ENCODE measurements around the gene SLC39A5.
"Not testable (repeated sequence)": the region's sequence is repeated elsewhere in the genome, so short reads cannot be mapped to it uniquely, and the experiment has no call there.

Gene SLC39A5

DNA sequence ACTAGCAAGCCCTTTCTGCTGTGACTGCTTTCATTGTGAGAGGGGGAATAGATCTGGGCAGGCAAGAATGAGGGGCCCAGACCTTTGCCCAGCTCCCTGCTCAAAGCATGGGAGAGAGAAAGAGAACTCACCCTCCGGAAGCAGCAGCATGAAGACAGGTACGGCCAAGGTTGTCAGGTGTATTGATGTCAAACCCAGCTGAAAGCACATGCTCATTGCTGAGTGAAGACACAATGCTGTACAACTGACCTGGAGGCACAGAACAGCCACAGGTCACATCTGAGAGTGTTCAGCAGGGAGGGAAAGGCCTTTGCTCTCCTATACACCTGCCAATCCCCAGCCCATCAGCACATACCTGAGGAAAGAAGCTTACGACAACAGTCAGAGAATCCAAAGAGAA, 22.8 kb downstream of the SLC39A5 start:
- no peak for DNase-seq

GRCh38 chr12:56253091-56253490, 23.2 kb downstream of the SLC39A5 start:
- no peak for DNase-seq

- no peak for DNase-seq
Observed at GRCh38 chr12:56255671-56256070, 25.8 kb downstream of the SLC39A5 start.

DNA sequence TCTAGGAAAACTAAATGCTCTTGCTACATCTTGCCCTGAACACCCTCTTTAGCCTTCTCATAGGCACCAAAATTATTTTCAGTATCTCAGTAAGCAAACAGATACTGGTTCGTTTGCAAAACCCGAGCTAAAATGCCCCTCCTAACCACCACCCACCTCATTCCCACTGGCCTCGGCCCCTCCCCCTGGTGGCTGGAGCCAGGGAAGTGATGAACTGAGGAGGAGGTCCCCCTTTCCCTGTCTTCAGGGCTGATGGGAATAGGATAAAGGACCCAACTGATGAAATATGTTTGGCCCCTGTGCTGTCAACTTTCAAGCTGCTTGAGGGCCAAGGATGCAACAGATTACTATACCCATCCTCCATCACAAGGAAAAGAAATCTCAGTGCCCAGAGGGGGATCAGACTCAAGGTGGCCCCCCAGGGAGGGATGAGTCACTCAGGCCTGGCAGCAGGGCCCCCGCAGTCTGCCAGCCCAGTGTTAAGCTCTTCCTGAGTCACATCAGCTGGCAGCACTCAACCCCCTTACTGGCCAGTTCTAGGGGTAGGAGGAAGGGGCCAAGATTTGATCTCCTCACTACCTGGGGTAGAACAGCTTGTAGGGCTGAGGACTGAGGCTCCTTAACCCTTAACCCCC, 26.6 kb downstream of the SLC39A5 start:
- no peak for DNase-seq

DNA sequence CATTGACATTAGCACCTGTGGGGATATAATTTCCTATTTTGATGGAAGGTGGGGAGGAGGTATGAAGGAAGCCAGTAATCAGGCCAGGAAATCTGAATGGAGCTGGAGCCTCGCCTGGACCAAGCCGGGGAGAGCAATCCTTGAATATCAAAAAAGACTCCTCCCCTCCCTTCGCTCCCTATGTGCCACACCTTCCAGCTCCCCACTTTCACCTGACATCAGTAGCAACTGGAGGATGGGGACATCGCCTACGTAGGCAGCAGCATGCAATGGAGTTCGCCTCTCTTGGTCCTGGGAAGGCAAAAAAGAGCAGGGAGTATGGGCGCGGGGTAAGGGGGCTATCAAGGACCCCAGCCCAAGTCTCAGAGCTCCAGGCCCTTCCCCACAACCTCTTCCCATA, 27.2 kb downstream of the SLC39A5 start:
- no peak for DNase-seq

DNA sequence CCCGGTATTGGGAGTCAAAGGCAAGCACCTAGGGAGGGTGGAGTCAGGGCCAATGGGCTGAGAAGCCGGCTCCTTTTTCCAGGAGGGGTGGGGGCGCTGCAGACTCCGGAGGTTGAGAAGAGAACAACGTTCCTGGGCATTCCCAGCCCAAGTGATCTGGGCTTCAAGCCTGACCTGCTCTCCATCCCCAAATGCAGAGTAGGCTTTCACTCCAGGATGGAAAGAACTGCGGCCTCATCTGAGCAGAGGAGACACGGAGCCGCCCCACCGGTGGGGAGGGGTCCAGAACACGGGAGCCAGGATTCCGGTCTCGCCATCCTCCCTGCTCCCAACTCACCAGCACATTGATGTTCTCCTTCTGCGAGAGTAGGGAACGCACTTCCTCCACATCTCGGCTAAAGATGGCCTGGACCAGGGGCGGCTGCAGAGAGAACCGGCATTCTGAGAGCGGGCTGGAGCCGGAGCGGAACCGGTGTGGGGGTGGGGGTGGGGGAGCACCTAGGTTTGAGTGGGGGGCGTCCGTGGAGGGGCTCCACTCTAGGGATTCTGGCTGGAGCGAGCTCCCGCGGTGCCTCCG, 27.7 kb downstream of the SLC39A5 start:
- DNase-seq, result no peak

DNA sequence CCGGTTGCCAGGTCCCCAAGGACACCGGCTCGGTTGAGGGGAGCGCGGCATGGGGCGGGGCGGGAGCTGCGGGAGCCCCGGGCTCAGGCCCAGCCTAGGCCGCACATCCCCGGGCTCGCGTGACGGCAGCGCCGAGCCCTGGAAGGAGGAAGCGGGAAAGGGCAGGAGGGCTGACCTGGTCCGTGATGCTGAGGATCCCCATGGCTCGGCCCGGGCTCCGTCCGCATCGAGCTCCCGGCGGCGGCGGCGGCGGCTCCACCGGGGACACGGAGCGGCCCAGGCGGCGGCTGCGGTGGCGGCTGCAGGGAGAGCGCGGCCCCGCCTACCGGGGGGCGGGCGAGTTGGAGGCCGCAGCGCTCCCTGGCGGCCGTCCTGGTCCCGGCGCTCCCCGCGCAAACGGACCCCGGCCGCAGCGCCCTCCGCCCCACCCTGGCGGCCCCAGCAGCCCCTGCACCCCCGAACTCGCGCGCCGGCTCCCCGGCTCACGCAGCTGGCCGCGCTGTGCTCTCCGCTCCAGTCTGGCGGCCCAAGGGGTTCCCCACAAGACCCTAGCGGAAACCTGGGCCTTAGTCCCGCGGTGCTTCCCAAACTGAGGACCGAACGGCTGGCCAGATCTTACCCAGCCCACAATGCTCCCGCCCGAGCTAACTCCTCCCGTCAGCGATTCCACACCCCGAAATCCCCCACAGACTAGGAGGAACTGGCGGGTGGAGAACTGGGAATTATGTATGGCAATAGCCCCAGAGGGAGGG, 28.4 kb downstream of the SLC39A5 start, which contains the start of gene ANKRD52:
Gene ANKRD52 (minus strand): TSS at position 317 of the 752 bp plus-strand sequence. CDS start 115 bp downstream, at position 202.
- DNase-seq, result peak; percentile 74

DNA sequence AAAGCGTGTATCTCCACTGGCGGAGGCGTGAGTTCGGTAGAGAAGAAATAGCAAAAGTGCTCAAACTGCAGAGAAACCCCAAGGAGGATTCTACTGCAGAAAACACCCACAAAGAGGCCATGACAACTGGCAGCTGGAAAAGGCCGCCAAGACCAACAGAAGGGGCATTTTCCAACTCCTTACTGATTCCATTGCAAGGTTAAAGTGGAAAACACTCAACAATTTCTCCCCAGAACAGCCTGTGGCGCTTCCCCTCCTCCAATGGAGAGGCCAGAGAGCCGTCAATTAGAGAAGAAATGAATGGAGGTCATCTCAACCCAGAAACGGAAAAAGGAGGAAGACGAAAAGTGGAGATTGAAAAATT, 29.0 kb downstream of the SLC39A5 start:
- no peak for DNase-seq

DNA sequence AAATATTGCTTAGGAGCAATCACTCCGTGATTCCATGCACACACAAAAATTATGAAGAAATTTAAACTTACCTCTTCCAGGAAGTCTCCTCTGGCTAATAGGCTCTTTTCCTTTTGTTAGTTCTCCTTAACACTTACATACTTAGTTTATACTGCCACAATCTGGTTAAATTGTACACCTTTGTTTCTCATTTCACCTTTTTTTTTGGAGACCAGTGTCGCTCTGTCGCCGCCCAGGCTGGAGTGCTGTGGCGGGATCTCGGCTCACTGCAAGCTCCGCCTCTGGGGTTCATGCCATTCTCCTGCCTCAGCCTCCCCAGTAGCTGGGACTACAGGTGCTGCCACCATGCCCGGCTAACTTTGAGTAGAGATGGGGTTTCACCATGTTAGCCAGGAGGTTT, 30.5 kb downstream of the SLC39A5 start:
- no peak for DNase-seq

DNA sequence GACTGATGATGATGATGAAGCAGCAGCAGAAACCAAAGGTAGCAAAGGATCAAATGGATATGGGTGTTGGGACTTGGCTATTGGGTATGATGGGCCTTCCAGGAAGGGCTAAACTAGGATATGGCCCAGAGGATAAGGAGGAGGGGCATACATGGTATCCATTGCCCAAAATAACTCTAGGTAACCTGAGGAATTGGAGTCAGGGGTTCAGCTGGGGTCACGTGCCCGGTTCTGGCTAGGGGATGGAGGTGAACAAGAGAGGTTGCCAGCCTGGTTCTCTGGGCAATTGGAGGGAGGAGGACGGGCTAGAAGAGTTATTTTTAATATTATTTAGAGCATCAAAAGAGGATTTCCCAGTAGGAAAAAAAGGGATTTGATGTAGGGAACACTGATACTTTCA, 31.1 kb downstream of the SLC39A5 start:
- DNase-seq, result no peak

GRCh38 chr12:56261503-56262232, 31.8 kb downstream of the SLC39A5 start:
- DNase-seq, result no peak

GRCh38 chr12:56262955-56263354, 33.1 kb downstream of the SLC39A5 start:
- not testable (repeated sequence) for DNase-seq

DNA sequence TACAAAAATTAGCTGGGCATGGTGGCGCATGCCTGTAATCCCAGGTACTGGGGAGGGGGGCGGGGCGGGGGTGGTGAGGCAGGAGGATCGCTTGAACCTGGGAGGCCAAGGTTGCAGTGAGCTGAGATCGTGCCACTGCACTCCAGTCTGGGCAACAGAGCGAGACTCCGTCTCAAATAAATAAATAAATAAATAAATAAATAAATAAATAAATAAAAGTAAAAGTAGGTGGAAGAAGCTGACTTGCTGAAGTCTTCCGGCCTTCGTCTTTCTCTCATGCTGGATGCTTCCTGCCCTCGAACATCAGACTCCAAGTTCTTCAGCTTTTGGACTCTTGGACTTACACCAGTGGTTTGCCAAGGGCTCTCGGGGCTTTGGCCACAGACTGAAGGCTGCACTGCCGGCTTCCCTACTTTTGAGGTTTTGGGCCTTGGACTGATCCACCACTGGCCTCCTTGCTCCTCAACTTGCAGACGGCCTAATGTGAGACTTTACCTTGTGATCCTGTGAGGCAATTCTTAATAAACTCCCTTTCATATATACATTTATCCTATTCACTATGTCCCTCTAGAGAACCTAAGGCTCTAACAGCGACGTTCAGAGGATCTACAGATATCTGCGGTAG, 36.3 kb downstream of the SLC39A5 start:
- DNase-seq, result not testable (repeated sequence)

DNA sequence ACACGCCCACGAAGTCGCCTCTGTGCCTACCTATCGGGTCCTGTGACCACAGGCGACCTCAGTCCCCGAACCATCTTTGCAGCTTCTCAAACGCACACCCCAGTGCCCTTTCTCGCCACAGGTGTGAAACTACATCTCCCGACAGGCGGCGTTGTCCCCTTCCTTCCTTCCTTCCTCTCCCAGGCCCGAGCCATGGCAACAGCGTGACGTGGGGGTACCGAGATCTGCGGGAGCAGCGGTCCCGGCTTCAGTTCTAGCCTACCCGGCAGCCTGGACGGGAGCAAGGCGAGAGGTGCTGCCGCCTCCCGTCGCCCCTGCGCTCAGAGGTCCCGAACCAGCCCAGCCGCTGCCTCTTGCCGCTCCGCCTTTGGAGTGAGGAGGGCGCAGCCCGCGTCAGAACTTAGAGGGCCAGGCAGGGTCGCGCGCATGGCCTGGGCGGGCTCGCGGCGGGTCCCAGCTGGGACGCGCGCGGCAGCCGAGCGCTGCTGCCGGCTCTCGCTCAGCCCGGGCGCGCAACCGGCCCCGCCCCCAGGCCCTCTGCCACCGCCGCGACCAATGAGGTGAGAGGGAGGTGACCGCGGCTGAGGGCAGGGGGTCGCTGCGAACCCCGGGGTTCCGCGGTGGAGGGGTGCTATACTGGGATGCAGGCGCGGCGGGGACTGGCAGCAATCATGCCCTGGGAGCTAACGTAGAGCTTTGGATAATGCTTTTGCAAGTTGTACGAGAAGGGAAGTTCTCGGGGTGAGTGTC, 37.0 kb downstream of the SLC39A5 start, which contains the start of gene COQ10A:
Gene COQ10A (plus strand): TSS at position 250 of the 750 bp plus-strand sequence. CDS start 177 bp downstream, at position 427.
- DNase-seq, result peak; percentile 84

DNA sequence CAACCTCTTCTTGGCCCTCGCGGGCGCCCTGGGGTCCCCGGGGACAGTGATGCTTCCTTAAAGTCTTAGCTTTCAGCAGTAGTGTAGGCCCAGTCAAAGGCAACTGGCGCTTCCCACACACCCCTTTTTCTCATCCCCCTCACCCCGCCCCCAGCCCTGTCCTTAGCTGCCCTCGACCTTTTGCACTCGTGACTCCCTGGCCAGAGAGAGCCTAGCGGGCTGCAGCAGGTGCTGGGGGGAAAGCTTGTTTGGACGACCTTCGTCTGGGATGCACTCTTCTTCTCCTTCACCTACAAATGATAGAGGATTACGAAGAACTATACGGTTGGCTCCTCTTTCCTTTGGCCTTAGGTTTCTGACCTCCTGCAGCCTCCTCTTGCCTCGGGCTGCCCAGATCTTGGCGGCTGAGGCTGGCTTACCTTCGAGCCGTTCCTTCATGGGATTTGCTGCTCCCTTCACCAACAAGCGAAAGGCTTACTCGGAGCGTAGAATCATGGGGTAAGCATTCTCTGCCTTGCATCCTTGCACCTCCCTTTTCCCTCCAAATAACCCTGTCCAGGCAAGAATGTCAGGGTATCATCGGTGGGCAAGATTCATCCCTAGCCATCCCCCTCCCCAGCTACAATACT, 37.7 kb downstream of the SLC39A5 start:
- no peak for DNase-seq

- no peak for DNase-seq
Observed at GRCh38 chr12:56271031-56271430, 41.2 kb downstream of the SLC39A5 start.

- DNase-seq, result not testable (repeated sequence)
Observed at GRCh38 chr12:56272468-56272867, 42.6 kb downstream of the SLC39A5 start.

- no peak for DNase-seq
Observed at GRCh38 chr12:56274299-56274698, 44.4 kb downstream of the SLC39A5 start.

DNA sequence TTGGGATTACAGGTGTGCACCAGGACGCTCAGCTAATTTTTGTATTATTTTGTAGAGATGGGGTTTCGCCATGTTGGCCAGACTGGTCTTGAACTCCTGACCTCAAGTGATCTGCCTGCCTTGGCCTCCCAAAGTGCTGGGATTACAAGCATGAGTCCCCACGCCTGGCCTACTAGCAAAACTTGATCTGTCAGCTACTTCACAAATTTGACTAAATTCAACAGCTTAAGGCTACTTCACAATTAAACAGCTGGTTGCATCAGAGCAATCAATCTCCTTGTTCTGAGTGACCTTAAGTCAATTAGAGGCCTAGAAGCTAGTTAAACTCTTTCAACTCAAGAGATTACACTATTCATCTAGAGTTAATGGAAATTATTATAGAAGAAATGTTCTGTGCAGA, 49.1 kb downstream of the SLC39A5 start:
- DNase-seq, result no peak

DNA sequence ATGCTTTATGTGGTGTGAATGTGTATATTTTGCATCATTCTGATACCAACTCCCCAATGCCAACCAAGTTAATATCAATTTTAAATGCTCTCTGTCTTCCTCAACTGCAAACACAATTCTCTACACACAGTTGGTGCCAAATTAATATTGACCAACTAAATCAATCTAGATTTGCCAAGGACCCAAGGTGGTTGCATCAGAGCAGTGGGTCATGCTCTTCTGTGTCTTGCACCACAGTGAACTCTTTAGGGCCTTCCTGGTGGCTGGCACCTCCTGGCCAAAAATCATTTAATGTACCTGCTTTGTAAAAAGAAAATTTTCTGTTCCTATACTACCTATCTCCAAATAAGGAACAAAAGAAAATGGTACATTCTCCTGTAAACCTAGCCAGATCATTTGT, 51.0 kb downstream of the SLC39A5 start:
- DNase-seq, result no peak

DNA sequence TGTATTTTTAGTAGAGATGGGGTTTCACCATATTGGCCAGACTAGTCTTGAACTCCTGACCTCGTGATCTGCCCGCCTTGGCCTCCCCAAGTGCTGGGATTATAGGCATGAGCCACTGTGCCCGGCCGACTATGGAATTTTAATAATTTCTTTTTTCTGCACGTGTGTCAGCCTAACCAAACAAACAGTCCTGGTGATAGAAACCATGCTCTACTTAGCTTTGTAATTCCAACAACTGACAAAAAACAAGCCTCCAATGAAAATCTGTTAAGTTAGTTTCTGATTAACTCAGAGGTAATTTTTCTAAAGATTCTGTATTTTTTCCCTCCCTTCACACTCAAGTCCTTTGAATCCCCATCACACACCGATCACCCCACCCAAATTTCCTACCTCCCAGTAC, 52.2 kb downstream of the SLC39A5 start:
- no peak for DNase-seq

DNA sequence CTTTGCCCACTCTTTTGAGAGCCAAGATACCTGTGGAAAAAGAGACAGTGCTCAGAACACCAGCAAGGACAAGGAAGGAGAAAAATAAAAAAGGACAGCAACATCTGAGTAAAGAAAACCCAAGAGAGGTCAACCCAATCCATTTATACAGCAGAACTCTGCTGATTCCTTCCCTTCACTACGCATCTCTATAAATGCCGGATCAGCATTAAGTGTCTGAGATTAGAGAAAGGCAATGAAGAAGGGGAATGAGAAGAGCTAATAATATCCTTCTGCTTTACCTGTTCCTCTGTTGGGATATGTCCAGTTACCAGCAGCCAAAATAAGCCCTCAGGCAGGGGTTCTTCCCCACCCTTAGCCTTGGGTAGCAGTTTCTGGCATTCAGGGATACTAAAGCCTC, 52.7 kb downstream of the SLC39A5 start:
- no peak for DNase-seq
